Measurements from ENCODE around the gene MAP2K3.

GRCh38 chr17:21297026-21297520, 12.6 kb downstream of the MAP2K3 start:
- no peak for TF ChIP-seq CTCF (conservative IDR thresholded peaks at IDR 0.05 in 1 of 2, IDR thresholded peaks at IDR 0.05 in 1 of 2; ENCODE audit: low read depth in 1 of 2, low read length in 2 of 2)
- no peak for TF ChIP-seq EZH2 (IDR thresholded peaks at IDR 0.05; ENCODE audit: low read length, missing control alignments)
